ENCODE data around the gene ITGAV.

DNA sequence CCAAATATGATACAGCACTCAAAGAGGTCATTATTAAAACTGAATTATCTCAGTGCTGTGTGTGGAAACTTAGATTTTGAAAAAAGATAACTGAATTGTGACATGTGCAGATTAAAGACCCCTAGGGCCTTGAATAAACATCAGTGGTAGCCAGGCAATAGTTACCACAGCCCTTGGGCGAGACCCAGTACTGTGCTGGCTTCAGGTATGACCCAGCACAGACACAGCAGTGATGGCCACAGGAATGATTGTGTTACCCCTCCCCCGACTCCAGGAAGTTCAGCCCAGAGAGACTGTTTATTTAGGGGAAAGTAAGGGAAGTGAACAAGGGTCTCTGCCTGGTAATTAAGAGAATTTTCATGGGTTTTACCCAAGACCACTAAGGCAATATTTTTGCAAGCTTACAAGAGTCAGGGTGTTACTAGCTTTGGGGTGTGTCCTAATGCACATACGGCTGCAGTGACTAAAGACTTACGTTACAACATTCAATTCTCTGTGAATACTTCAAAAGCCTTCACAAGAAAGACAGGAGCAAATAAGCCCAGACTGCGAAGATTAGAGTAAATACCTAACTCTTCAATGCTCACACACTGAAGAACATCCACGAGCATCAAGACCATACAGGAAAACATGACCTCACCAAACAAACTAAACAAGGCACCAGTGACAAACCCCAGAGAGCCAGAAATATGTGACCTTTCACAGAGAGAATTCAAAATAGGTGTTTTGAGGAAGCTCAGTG is 28.2 kb upstream of the ITGAV start:
- TF ChIP-seq CTCF (IDR thresholded peaks at IDR 0.05) = no peak
- TF ChIP-seq EP300 (IDR thresholded peaks at IDR 0.05) = no peak
- TF ChIP-seq POLR2AphosphoS5 (IDR thresholded peaks at IDR 0.05) = no peak

All from sigmoid colon (tissue), 4 donors.